Omental fat pad (tissue), 4 donors: ENCODE data around the gene USP16. TPM values are rescaled to one million over a fixed set of nuclear protein-coding genes. Genes with fewer than 3 reads are reported as not detected.
A peak's percentile ranks its signal among the peaks of the same experiment; 100 is the strongest.
"Not testable (repeated sequence)": the region's sequence is repeated elsewhere in the genome, so short reads cannot be mapped to it uniquely, and the experiment has no call there.

Experiments used
- ATAC-seq: fragments of 150-250 bp; one replicate; pipeline ENCODE4 v1.9.1; 2016; ENCODE audit warnings: mild to moderate bottlenecking, moderate library complexity; ENCODE audit not compliant: low FRiP score
- DNase-seq: peaks from one replicate; pipeline ENCODE4 v3.0.0-alpha.2; 2019; ENCODE audit warnings: low spot score
- CTCF ChIP-seq, 3 donors: fragments of 450-650 bp; IDR thresholded peaks; one replicate each; pipeline ENCODE4 v1.5.1; 2016 to 2017; ENCODE audit warnings: antibody characterized with exemption in 3 of 3, mild to moderate bottlenecking in 3 of 3, moderate library complexity in 2 of 3
- total RNA-seq, 4 donors: library from RNA; depleted of rRNA; stranded (reverse); fragments of >200 nt; gene quantifications; one replicate each; pipeline ENCODE4 v1.1.0, GENCODE V29; 2016

Gene USP16
- total RNA-seq, 4 donors from 2014 or later: 36.2 to 46.2 (median 39.5) TPM

- DNase-seq (peak; percentile 96), ATAC-seq (peak; percentile 100)
- no peak for TF ChIP-seq CTCF (IDR thresholded peaks at IDR 0.05)
Measured at GRCh38 chr21:28992526-28993292, 31.8 kb upstream of the USP16 start, which contains the start of gene LTN1. Gene LTN1, minus strand, starts transcription at chr21:28992877. Its CDS starts 72 bp downstream, at chr21:28992805.

- ATAC-seq (no peak), DNase-seq (no peak)
- no peak for TF ChIP-seq CTCF (IDR thresholded peaks at IDR 0.05)
Measured at GRCh38 chr21:28993293-28993629, 31.2 kb upstream of the USP16 start.

GRCh38 chr21:29002442-29003144 lies 21.9 kb upstream of the USP16 start:
- peak; percentile 100 for ATAC-seq
- no peak for TF ChIP-seq CTCF (IDR thresholded peaks at IDR 0.05)
- peak; percentile 81 for DNase-seq

- ATAC-seq: no peak
- no peak for TF ChIP-seq CTCF (IDR thresholded peaks at IDR 0.05)
- no peak for DNase-seq
Measured at GRCh38 chr21:29005696-29006095, 18.8 kb upstream of the USP16 start.

GRCh38 chr21:29007135-29007534 lies 17.3 kb upstream of the USP16 start:
- no peak for DNase-seq
- no peak for TF ChIP-seq CTCF (IDR thresholded peaks at IDR 0.05)
- no peak for ATAC-seq

- ATAC-seq (no peak), DNase-seq (no peak)
- no peak for TF ChIP-seq CTCF (IDR thresholded peaks at IDR 0.05)
Measured at GRCh38 chr21:29007810-29008209, 16.7 kb upstream of the USP16 start.

GRCh38 chr21:29008367-29008766 lies 16.1 kb upstream of the USP16 start:
- TF ChIP-seq CTCF (IDR thresholded peaks at IDR 0.05): no peak
- DNase-seq (no peak), ATAC-seq (no peak)

GRCh38 chr21:29011236-29011635 lies 13.2 kb upstream of the USP16 start:
- ATAC-seq, DNase-seq: not testable (repeated sequence)
